ENCODE data around the gene SBK2.
A peak's percentile ranks its signal among the peaks of the same experiment; 100 is the strongest.
"Not testable (repeated sequence)": the region's sequence is repeated elsewhere in the genome, so short reads cannot be mapped to it uniquely, and the experiment has no call there.

Gene SBK2

DNA sequence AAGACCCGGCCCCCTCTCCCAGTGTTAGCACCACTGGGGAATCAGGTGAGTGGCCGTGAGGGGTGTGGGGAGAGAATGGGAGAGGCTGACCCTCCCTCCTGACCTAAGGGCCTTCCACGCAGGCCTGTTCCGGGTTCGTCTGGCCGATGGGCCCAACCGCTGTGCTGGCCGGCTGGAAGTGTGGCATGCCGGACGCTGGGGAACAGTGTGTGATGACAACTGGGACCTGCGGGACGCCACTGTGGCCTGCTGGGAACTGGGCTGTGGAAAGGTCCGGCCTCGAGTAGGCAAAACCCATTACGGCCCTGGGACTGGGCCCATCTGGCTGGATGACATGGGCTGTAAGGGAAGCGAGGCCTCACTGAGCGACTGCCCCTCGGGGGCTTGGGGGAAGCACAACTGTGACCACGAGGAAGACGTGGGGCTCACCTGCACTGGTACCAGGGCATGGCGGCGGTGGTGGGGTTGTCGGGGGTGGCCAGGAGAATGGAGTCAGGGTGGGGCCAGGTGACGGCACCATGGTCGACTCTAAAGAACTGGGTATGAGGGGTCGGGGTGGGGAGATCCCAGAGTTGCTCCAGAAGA is 36.5 kb downstream of the SBK2 start:
- DNase-seq, result no peak

DNA sequence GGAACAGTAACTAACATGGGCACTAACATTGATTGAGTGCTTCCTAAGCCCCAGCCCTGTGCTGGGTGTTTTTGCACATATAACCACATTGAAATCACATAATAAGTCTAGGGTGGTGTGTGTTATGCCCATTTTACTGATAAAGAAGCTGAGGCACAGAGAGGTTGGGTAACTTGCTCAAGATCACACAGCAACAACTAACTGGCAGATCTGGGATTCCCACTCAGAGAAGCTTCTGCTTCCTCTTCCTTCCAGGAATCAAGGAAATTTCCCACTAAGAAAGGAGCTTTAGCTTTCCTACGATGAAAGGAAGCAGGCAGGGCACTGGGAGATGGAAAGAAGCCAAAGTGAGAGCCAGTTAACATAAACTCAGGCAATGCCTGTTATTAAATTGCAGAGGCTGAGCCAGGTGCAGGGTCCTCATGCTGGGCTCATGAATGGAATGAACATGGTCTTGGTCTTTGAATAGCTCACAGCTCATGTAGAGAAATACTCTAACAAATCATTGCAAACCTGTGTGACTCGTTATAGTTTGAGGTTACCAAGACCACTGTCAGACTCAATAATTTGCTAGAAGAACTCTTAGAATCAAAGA is 38.6 kb downstream of the SBK2 start:
- DNase-seq, result peak; percentile 74

DNA sequence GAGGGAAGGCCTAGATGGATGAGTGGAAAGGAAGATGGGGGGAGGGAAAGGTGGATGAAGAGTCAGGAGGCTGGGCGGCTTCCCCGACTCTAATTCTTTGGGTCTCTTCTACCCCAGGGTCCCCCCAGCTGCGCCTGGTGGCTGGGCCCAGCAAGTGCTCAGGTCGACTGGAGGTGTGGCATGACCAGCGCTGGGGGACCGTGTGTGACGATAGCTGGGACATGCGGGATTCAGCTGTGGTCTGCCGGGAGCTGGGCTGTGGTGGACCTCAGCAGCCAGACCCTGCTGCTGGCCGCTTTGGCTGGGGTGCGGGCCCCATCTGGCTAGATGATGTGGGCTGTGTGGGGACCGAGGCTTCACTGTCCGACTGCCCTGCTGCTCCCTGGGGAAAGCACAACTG is 39.2 kb downstream of the SBK2 start:
- no peak for DNase-seq

DNA sequence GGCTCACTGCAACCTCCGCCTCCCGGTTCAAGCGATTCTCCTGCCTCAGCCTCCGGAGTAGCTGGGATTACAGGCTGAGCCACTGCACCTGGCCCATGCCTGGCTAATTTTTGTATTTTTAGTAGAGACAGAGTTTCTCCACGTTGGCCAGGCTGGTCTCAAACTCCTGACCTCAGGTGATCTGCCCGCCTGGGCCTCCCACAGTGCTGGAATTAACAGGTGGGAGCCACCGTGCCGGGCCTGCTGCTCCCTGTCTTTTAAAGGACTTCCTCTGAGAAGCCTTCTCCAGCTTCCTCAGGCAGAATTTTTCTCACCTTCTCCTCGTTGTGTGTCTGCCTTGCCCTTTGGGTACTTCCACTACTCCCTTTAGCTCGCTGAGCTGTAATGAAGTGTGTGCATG is 40.1 kb downstream of the SBK2 start:
- not testable (repeated sequence) for DNase-seq

DNA sequence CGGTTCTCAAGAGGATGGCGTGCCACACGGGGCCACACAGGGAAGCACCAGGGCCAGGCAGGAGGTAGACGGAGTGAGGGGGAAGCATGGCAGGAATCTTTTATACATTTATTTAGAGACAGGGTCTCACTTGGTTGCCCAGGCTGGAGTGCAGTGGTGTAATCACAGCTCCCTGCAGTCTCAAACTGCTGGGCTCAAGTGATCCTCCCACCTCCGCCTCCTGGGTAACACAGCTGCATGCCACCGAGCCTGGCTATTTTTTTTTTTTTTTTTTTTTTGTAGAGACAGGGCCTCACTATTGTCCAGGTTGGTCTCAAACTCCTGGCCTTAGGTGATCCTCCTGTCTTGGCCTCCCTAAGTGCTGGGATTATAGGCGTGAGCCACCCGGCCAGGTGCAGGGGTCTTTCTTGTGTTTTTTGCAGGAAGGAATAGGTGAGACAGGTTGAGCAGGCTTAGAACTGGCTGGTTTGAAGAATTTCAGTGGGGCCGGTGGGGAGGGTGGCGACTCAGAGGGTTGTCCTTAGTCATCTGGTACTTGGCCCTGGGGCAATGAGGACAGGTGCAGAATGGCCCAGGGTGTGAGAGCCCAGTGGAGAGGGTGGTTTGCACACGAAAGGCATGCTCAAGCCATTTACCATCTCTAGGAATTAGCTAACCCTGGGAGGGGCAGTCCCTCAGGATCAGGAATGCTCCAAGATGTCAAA is 41.1 kb downstream of the SBK2 start:
- no peak for DNase-seq

DNA sequence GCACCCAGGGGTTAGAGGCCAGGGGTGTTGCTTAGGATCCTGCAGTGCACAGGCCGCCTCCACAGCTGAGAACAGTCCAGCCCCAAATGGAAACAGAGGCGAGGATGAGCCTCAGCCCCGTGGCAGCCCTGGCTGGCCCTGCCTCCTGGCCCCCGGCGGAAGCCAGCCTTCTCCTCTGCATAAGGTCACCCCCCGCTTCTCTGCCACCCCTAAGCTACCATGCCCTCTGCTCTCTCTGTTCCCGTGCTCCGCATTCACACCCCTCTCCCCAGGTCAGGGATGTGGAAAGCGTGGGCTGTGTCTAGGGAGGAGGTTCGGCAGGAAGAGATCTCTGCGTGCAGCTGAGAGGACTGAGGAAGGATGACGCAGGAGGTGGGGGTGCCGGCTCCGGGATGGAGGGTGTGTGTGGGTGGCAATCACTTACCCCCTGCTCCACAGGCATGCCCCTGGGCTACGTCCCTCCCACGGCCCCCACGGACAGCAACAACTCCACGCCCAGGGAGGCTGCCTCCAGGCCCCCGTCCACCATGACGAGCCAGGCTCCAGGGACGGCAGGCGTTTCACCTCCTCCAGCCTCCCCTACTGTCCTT is 42.7 kb downstream of the SBK2 start:
- no peak for DNase-seq

DNA sequence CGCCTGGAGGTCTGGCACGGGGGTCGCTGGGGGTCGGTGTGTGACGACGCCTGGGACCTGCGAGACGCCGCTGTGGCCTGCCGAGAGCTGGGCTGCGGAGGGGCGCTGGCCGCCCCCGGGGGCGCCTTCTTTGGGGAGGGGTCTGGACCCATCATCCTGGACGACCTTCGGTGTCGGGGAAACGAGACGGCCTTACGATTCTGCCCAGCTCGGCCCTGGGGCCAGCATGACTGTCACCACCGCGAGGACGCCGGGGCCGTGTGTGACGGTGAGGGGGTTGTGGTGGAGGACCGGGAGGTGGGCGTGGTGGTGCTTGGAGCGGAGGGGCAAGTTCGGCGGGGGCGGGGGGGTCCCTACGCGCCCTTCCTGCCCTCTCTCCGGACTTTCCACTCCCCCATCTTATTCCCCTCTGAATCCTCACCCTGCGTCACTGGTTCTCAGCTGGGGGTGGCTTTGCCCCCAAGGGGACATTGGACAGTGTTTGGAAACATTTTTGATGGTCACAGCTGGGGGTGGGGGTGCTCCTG is 43.2 kb downstream of the SBK2 start:
- no peak for DNase-seq

DNA sequence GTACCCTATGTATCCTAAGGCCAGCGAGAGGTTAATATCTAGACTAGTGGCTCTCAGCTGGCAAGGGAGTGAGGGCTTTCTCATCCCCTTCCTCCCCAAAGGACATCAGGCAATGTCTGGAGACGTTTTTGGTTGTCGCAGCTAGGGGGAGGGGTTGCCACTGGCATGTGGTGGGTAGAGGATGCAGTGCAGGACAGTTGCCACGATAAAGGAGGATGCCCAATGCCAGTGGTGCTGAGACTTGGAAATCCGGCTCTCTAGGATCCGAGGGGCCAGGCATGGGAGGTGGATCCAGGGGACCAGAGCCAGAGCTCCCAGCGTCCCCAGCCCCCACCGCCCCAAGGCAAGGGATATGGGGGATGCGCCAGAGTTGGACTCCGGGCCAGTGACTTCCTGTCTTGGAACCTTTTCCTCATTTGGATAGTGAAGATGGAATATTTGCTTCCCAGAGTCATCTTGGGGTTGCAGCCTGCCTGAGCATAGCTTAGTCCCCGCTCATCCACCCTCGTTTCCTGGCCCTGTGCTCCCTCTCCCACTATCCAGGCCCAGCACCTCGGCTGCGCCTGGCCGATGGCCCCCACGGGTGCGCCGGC is 43.8 kb downstream of the SBK2 start:
- DNase-seq, result no peak

DNA sequence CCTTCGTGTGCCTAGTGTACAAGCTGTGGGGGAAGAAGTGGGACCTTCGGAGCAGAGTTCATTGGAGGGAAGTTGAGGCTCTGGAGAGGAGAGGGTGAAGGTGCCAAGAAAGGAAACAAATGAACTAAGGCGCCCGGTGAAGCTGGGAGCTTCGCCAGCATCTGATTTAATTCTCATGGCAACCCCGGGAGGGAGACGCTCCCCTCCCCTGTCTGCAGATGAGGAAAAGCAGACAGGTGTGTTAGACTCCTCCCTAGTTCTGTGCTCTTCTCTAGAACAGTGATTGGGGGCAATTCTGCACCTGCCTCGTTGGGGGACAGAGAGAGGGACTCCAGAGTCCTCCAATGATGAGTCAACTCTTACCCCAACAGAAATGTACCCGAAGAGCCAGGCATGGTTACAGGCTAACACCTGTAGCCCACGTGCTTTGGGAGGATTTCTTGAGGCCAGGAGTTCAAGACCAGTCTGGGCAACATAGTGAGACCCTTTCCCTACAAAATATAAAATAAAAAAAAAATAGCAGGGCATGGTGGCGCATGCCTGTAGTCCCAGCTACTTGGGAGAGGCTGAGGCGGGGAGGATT is 44.5 kb downstream of the SBK2 start:
- no peak for DNase-seq

DNA sequence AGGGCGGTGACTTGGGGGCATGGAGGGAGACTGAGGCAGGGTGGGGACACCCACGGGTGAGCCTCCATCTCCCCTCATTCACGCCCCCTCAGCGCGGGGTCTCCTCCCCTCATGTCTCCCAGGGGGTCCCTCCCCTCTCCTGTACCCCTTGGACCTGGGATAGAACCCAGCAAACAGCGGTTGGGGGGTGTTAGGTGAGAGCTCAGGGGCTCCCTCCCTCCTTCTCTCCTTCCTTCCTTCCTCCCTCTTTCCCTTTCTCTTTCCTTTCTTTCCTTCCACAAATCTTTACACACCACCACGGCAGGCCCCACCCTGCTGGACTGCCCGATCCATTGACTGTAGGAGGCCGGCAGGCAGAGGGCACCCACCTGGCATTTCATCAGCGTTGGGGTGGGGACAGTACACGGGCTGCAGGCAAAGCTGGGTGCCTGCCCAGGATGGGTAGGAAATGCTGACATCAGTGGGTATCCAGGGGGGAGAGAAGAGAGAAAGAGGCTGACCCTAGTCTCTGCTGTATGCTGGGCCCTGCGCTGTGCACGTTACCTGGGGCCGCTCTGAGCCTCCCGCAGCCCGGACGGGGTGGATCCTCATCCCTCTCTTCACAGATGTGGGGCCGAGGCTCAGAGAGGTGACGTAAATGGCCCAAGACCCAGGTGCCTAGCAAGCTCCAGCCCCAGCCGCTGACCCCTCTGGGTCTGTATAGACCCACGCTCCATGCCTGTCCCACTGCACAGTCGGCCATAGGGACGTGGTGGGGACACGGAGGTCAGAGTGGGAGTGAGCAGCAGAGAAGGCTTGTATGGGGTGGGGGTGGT is 45.2 kb downstream of the SBK2 start:
- DNase-seq, result no peak

DNA sequence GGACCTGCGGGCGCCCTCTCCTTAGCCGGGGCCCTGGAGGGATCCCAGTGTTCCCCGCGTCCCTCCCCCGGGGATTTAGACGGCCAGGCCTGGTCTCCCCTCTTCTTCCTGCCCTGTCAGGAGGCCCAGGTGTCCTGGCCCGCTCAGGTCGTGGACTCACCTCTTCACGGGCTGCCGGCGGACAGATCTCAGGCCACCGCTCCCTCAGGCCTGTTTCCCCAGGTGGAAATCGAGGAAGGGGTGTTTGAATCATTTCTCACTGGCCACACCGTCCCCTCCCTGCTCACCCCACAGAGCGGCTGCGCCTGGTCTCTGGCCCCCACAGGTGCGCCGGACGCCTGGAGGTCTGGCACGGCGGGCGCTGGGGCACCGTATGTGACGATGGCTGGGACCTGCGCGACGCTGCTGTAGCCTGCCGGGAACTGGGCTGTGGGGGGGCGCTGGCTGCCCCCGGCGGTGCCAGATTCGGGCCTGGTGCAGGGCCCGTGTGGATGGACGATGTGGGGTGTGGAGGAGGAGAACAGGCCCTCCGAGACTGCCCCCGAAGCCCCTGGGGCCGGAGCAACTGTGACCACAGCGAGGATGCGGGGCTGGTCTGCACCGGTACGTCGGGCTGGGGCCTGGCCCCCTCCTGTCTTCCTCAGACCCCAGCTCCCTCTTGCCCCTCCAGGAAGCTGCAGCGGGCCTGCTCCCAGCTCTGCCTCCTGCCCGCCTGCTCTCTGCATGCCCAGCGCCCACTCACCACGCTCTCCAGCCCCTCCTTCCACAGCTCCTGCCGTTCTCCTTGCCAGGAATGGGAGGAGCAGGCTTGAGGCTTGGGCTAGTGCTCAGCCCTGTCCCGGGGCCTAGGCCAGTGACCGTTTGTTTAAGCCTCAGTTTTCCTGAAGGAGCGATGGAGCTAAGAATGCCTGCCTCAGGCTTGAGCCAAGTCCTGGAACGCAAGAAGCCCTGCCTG is 46.2 kb downstream of the SBK2 start:
- DNase-seq, result no peak

DNA sequence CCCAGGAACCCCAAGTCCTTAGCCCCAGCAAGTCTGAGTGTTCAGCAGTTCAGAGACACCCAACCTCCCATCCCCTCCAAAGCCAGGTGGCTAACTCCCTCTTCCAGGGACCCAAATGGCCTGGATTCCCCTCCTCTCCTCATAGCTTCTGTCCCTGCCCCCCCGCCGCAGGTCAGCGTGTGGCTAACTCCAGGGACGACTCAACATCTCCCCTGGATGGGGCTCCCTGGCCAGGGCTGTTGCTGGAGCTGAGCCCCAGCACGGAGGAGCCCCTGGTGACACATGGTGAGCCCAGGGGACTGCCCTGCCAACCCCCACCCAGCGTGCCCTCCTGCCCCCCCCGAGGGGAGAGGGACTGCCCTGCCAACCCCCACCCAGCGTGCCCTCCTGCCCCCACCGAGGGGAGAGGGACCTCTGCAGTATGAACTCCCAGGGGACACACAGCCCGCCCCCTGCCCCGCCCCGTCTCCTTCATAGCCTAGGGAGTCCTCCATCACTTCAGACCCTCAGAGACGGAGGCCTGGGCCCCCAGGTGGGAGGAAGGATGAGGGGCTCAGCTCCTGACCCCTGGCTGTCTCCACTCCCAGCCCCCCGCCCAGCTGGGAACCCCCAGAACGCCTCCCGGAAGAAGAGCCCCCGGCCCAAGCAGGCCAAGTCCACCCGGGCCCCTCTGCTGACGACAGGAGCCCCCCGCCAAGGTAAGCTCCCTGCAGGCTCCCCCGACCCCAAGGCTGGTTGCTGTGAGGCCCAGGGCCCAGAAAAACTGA is 47.0 kb downstream of the SBK2 start:
- DNase-seq, result no peak

DNA sequence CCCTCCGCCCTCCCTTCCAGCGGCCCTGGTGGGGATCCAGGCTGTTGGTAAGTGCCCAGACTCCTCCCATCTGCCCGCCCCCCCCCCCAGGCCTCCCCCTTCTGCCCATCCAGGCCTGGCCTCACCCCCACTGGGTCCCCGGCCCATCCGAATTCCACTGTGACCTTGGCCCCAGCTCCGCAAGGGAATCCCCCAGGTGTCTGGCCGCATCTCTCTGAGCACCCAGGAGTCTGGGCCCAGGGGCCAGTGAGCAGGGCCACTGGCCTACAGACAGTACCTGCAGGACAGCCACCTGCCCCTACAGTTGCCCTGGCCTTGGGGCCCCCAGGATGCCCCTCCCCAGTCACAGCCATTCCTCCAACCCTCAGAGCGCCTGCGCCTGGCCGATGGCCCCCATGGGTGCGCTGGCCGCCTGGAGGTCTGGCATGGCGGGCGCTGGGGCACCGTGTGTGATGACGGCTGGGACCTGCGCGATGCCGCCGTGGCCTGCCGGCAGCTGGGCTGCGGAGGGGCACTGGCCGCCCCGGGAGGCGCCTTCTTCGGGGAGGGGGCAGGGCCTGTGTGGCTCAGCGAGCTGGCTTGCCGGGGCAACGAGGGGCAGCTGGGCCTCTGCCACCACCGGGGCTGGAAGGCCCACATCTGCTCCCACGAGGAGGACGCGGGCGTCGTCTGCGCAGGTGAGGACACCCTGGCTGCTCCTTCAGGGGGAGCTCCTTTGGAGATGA is 47.8 kb downstream of the SBK2 start:
- DNase-seq, result no peak

DNA sequence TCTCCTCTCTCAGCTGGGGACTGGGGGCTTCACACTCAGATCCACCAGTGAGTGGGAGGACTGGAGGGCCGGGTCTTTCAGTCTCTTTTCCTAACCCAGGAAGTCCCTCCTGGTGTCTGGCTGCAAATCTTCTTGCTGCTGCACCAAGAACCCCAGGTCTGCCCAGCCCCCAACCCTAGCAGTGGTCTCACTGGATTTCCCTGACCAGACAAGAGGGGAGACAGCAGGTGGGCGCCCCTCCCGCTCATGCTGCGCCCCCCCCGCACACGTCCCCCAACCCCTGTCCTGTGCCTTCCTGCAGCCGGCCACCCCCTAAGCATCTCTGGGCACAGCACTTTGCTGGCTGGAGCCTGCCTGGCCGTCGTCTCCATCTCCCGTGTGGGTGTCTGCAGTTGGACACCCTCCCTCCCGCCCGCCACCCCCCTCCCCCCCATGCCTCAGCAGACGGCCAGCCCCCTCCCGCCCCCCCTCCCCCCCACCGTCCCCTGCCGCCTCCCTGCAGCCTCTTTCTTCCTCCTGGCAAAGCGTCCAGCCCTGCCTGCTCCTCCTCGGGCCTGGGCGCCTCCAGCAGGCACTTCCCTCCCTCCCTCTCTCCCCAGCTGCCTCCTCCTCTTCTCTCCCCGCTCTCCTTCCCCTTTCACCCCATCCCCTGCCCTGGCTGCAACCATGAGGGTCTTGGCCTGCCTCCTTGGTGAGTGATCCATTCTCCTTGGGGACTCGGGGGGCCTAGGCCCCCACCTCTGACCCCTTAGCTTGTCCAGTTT is 48.8 kb downstream of the SBK2 start, which contains the start of gene SSC5D:
Gene SSC5D (plus strand): TSS at position 513 of the 764 bp plus-strand sequence. CDS start 154 bp downstream, at position 667.
- no peak for DNase-seq

DNA sequence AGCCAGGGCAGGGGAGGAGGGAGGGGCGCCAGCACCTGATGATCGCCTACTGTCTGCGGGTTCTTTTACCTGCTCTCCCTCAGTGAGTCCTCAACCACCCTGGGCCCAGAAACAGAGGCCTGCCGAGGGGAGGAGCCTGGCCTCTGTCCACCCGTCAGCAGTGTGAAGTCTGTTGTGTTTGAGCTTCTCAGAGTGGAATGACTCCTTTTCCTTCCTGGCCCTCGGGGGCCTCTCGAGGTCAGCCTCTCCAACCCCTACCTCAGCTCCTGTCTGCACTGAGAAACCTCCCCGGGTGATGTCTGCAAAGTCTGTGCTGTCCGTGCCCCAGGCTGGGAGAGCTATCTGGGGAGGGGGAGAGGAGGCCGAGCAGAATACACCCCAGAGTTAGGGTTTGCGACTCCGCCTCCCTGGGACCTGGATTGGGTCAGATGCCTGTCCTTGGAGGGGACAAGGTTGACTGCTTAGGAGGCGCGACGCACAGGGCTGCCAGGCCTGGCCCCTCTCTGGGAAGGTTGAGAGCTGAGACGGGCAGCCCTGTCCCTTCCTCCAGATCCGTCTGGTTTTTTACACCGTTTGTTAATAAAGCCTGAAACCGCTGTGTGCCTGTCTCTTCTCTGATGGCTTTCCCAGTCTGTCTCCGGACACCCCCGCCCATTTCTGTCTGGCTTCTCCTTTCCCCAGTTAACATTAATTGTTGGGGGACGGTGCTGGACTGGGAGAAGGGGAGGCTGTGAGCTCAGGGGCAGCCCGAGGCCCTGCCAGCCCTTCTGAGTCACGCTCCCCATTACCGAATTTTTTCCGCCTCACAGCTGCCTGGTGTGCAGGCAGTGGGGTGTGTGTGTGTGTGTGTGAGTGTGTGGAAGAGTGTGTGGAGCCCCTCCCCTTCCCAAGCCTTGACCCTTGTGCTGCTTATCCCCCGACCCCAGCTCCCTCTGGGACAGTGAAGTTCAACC is 49.7 kb downstream of the SBK2 start:
- no peak for DNase-seq

DNA sequence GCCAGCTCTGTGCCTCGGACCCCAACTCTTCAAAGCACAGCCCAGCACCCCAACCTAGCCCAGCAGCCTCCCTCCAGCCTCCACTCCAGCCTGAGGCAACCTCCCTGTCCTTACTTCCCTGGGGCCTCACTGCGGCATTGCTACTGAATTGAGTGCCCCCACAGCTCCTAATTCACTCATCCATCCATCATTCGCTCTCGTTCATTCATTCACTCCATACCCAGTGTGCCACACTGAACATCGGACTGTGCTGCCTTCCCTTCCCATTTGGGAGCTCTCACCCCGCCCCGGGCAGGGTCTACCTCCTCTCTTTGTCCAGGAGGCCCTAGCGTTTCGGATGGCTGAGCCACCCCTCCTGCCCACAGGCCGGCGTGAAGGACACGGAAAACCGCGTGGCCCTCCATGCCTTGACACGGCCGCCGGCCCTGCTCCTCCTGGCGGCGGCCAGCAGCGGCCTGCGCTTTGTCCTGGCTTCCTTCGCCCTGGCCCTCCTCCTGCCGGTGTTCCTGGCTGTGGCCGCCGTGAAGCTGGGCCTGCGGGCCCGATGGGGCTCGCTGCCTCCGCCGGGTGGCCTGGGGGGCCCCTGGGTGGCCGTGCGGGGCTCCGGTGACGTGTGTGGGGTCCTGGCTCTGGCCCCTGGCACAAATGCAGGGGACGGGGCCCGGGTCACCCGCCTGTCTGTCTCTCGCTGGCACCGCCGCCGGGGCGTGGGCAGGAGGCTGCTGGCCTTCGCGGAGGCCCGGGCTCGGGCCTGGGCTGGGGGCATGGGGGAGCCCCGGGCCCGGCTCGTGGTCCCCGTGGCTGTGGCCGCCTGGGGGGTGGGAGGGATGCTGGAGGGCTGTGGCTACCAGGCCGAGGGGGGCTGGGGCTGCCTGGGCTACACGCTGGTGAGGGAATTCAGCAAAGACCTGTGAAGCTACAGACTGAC is 50.6 kb downstream of the SBK2 start:
- DNase-seq, result no peak
